Measurements from ENCODE around the gene PGM5.

Gene PGM5

GRCh38 chr9:68493958-68494577, 137.7 kb downstream of the PGM5 start:
- H3K27me3 ChIP-seq (ENCODE audit: insufficient read depth, low read depth, severe bottlenecking), result peaks cover 78% of the 10 kb centered on the region
- no peak for DNase-seq
- H3K4me3 ChIP-seq (ENCODE audit: low read depth, low read length), result no peak overlapping the region
- no peak for TF ChIP-seq CTCF (IDR thresholded peaks at IDR 0.05; ENCODE audit: low read depth, low read length)
- no peaks in the 10 kb centered on the region for H3K9me3 ChIP-seq (ENCODE audit: severe bottlenecking)
- no peak overlapping the region for H3K27ac ChIP-seq
- H3K36me3 ChIP-seq, result no peaks in the 10 kb centered on the region

GRCh38 chr9:68495247-68495646, 138.8 kb downstream of the PGM5 start:
- peaks cover 79% of the 10 kb centered on the region for H3K27me3 ChIP-seq (ENCODE audit: insufficient read depth, low read depth, severe bottlenecking)
- TF ChIP-seq CTCF (IDR thresholded peaks at IDR 0.05; ENCODE audit: low read depth, low read length), result no peak
- no peak for DNase-seq

GRCh38 chr9:68496356-68496755, 139.9 kb downstream of the PGM5 start:
- TF ChIP-seq CTCF (IDR thresholded peaks at IDR 0.05; ENCODE audit: low read depth, low read length), result no peak
- H3K4me3 ChIP-seq (ENCODE audit: low read depth, low read length), result no peak overlapping the region

More at GRCh38 chr9:68495247-68495646, 138.8 kb downstream of the PGM5 start:
- Histone ChIP-seq H3K27ac (no peak overlapping the region), H3K36me3 (no peaks in the 10 kb centered on the region), H3K9me3 (ENCODE audit: severe bottlenecking) (no peaks in the 10 kb centered on the region), H3K4me3 (ENCODE audit: low read depth, low read length) (no peak overlapping the region)

GRCh38 chr9:68497629-68498028, 141.2 kb downstream of the PGM5 start:
- no peak for TF ChIP-seq CTCF (IDR thresholded peaks at IDR 0.05; ENCODE audit: low read depth, low read length)
- H3K4me3 ChIP-seq (ENCODE audit: low read depth, low read length), result no peak overlapping the region

More at GRCh38 chr9:68496356-68496755, 139.9 kb downstream of the PGM5 start:
- H3K27ac ChIP-seq, result no peak overlapping the region
- H3K27me3 ChIP-seq (ENCODE audit: insufficient read depth, low read depth, severe bottlenecking), result peaks cover 79% of the 10 kb centered on the region
- no peaks in the 10 kb centered on the region for H3K9me3 ChIP-seq (ENCODE audit: severe bottlenecking)
- DNase-seq, result no peak
- H3K36me3 ChIP-seq, result no peaks in the 10 kb centered on the region

GRCh38 chr9:68498816-68499215, 142.4 kb downstream of the PGM5 start:
- no peak overlapping the region for H3K4me3 ChIP-seq (ENCODE audit: low read depth, low read length)
- DNase-seq, result no peak
- TF ChIP-seq CTCF (IDR thresholded peaks at IDR 0.05; ENCODE audit: low read depth, low read length), result no peak
- H3K27ac ChIP-seq, result no peak overlapping the region
- no peaks in the 10 kb centered on the region for H3K36me3 ChIP-seq
- no peaks in the 10 kb centered on the region for H3K9me3 ChIP-seq (ENCODE audit: severe bottlenecking)
- peaks cover 78% of the 10 kb centered on the region for H3K27me3 ChIP-seq (ENCODE audit: insufficient read depth, low read depth, severe bottlenecking)

More at GRCh38 chr9:68497629-68498028, 141.2 kb downstream of the PGM5 start:
- no peak for DNase-seq
- Histone ChIP-seq H3K9me3 (ENCODE audit: severe bottlenecking) (no peaks in the 10 kb centered on the region), H3K27ac (no peak overlapping the region), H3K27me3 (ENCODE audit: insufficient read depth, low read depth, severe bottlenecking) (peaks cover 83% of the 10 kb centered on the region), H3K36me3 (no peaks in the 10 kb centered on the region)
